H1 (cell line): Measurements from ENCODE around the gene GSKIP. TPM values are rescaled to one million over a fixed set of nuclear protein-coding genes. Genes with fewer than 3 reads are reported as not detected.

Source experiments
- BRCA1 ChIP-seq: IDR thresholded peaks from 2 replicates; pipeline ENCODE4 v1.6.1; 2012; ENCODE audit warnings: low read depth, low read length, improper control_type of control experiment
- FOSL1 ChIP-seq: IDR thresholded peaks from 2 replicates; pipeline ENCODE4 v1.6.1; 2011; ENCODE audit warnings: mild to moderate bottlenecking, low read depth, low read length, moderate library complexity; ENCODE audit not compliant: insufficient read depth
- KDM1A ChIP-seq: fragments of 200-600, 300-600 bp; sonication (generic); IDR thresholded peaks from 2 replicates; pipeline ENCODE4 v1.7.1; 2016; ENCODE audit warnings: mild to moderate bottlenecking, low read length, borderline replicate concordance
- RXRA ChIP-seq: IDR thresholded peaks from 2 replicates; pipeline ENCODE4 v1.6.1; 2011; ENCODE audit warnings: low read depth, mild to moderate bottlenecking, low read length, moderate library complexity; ENCODE audit not compliant: insufficient read depth
- SIRT6 ChIP-seq: IDR thresholded peaks from one replicate; pipeline ENCODE4 v1.7.1; 2012; ENCODE audit warnings: low read length, inconsistent platforms
- YY1 ChIP-seq: IDR thresholded peaks from 2 replicates; pipeline ENCODE4 v1.6.1; 2011; ENCODE audit warnings: low read depth, mild to moderate bottlenecking, low read length
- polyA plus RNA-seq, 7 experiments: library from polyadenylated mRNA; depleted of rRNA in 3 of 7; stranded (reverse) in 5 of 7; unstranded in 2 of 7; fragments of >200 nt in 5 of 7; fragments of 200-250 nt in 2 of 7; gene quantifications; 1 replicate in 5 of 7; 2 replicates in 1 of 7; 4 replicates in 1 of 7; pipeline versions ENCODE4 v1.2.1 to v1.2.3, GENCODE V29; 2011 to 2013; ENCODE audit warnings: missing spikeins in 2 of 7, mixed read lengths in 2 of 7
- total RNA-seq: library from RNA; stranded (reverse); fragmentation: NEBNext Ultra II Directional; extraction: Animal tissue kit (Norgen Biotek cat#: 25700); gene quantifications from 2 replicates; pipeline ENCODE4 v1.2.1, GENCODE V29; 2021
- TF ChIP-seq, protein P1 (sequence below): fragments of 300-600 bp; sonication (generic); IDR thresholded peaks from 2 replicates; pipeline ENCODE4 v1.7.1; 2012; ENCODE audit warnings: low read length, moderate library complexity, mild to moderate bottlenecking, inconsistent platforms; ENCODE audit not compliant: insufficient replicate concordance

Gene GSKIP
- total and polyA plus RNA-seq, 2 of the 8 experiments (the other 6 are each of a cell fraction or from before 2014, with no cell fraction given), result 20.3 to 37.1 TPM

DNA sequence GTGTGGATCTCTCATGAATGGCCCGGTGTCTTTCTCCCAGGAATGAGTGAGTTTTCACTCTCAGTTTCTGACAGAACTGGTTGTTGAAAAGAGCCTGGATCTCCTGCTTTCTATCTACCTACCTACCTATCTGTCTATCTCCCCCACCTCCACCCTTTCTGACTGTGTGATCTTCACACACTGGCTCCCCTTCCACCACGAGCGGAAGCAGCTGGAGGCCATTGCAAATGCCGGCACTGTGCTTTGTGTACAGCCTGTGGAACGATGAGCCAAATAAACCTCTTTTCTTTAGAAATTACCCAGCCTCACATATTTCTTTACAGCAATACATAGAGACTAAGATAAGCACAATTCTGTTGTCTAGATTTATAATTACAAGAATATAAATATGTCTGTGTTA is 7.2 kb downstream of the GSKIP start (continued):
- TF ChIP-seq, protein P1, sequence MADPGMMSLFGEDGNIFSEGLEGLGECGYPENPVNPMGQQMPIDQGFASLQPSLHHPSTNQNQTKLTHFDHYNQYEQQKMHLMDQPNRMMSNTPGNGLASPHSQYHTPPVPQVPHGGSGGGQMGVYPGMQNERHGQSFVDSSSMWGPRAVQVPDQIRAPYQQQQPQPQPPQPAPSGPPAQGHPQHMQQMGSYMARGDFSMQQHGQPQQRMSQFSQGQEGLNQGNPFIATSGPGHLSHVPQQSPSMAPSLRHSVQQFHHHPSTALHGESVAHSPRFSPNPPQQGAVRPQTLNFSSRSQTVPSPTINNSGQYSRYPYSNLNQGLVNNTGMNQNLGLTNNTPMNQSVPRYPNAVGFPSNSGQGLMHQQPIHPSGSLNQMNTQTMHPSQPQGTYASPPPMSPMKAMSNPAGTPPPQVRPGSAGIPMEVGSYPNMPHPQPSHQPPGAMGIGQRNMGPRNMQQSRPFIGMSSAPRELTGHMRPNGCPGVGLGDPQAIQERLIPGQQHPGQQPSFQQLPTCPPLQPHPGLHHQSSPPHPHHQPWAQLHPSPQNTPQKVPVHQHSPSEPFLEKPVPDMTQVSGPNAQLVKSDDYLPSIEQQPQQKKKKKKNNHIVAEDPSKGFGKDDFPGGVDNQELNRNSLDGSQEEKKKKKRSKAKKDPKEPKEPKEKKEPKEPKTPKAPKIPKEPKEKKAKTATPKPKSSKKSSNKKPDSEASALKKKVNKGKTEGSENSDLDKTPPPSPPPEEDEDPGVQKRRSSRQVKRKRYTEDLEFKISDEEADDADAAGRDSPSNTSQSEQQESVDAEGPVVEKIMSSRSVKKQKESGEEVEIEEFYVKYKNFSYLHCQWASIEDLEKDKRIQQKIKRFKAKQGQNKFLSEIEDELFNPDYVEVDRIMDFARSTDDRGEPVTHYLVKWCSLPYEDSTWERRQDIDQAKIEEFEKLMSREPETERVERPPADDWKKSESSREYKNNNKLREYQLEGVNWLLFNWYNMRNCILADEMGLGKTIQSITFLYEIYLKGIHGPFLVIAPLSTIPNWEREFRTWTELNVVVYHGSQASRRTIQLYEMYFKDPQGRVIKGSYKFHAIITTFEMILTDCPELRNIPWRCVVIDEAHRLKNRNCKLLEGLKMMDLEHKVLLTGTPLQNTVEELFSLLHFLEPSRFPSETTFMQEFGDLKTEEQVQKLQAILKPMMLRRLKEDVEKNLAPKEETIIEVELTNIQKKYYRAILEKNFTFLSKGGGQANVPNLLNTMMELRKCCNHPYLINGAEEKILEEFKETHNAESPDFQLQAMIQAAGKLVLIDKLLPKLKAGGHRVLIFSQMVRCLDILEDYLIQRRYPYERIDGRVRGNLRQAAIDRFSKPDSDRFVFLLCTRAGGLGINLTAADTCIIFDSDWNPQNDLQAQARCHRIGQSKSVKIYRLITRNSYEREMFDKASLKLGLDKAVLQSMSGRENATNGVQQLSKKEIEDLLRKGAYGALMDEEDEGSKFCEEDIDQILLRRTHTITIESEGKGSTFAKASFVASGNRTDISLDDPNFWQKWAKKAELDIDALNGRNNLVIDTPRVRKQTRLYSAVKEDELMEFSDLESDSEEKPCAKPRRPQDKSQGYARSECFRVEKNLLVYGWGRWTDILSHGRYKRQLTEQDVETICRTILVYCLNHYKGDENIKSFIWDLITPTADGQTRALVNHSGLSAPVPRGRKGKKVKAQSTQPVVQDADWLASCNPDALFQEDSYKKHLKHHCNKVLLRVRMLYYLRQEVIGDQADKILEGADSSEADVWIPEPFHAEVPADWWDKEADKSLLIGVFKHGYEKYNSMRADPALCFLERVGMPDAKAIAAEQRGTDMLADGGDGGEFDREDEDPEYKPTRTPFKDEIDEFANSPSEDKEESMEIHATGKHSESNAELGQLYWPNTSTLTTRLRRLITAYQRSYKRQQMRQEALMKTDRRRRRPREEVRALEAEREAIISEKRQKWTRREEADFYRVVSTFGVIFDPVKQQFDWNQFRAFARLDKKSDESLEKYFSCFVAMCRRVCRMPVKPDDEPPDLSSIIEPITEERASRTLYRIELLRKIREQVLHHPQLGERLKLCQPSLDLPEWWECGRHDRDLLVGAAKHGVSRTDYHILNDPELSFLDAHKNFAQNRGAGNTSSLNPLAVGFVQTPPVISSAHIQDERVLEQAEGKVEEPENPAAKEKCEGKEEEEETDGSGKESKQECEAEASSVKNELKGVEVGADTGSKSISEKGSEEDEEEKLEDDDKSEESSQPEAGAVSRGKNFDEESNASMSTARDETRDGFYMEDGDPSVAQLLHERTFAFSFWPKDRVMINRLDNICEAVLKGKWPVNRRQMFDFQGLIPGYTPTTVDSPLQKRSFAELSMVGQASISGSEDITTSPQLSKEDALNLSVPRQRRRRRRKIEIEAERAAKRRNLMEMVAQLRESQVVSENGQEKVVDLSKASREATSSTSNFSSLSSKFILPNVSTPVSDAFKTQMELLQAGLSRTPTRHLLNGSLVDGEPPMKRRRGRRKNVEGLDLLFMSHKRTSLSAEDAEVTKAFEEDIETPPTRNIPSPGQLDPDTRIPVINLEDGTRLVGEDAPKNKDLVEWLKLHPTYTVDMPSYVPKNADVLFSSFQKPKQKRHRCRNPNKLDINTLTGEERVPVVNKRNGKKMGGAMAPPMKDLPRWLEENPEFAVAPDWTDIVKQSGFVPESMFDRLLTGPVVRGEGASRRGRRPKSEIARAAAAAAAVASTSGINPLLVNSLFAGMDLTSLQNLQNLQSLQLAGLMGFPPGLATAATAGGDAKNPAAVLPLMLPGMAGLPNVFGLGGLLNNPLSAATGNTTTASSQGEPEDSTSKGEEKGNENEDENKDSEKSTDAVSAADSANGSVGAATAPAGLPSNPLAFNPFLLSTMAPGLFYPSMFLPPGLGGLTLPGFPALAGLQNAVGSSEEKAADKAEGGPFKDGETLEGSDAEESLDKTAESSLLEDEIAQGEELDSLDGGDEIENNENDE, result no peak
- no peak for TF ChIP-seq FOSL1
- no peak for TF ChIP-seq BRCA1
- no peak for TF ChIP-seq YY1
- no peak for TF ChIP-seq SIRT6
- TF ChIP-seq RXRA, result no peak
- no peak for TF ChIP-seq KDM1A
- TF ChIP-seq, all 59 proteins: peak for 0
